Measurements from ENCODE around the gene CORO6. TPM values are rescaled to one million over a fixed set of nuclear protein-coding genes. Genes with fewer than 3 reads are reported as not detected.
A peak's percentile ranks its signal among the peaks of the same experiment; 100 is the strongest.

CORO6 gene
- total and polyA plus RNA-seq, 8 donors: 1.1 to 53.1 (median 14.2) TPM

DNA sequence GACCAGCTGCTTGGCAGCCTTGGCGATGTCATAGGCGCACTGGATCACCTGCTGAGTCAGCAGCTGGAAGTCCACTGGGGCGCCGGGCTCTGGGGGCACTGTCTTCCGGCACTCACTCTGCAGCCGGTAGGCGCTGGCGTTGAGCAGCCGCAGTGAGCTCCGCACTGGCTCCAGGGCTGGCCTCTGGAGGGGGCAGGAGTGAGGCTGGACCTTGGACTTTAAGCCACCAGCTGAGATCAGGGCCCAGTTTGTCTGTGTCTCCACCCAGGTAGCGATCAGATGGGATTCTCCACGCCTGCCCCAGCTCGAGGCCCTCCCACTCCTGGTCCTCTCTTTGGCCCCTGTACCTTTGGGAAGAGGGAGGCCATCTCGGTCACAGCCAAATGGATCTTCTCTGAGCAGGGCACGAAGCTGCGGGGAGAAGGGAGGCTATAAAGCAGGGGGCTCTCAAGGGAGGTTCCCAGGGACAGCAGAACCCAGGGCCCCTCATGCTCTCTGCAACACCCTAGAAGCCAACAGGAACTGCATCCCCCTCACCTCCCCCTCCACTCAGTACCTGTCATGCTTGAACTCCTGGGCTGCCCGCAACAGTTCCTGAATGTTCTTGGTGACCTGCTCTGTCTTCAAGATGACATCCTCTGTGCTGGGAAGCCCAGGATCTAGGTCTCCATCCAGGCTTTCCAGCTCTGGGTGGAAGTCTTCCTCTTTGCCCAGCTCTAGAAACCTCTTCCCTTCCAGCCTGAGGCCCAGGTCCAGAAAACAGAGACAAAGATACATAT lies 47.8 kb downstream of the CORO6 start:
- no peaks in the 10 kb centered on the region for H3K27me3 ChIP-seq
- H3K4me1 ChIP-seq: peaks cover 17 to 59% (median 56%) of the 10 kb centered on the region in 4 donors
- WGBS, 5 donors: 34 to 69% (median 53%) methylated on average over 9 to 17 of the region's 17 CpGs
- H3K9me3 ChIP-seq: no peaks in the 10 kb centered on the region
- peak overlapping the region in 4 of 5 donors; percentile 6 to 38 (median 23) for H3K27ac ChIP-seq
- intact Hi-C loops (cut with DNase I; ENCODE audit: low total_unique reads): no loop called here
- DNase-seq: peak; percentile 69 to 92
- H3K36me3 ChIP-seq: peaks cover 36 to 75% (median 67%) of the 10 kb centered on the region in 4 donors
- no peak overlapping the region for H3K4me3 ChIP-seq
- TF ChIP-seq POLR2AphosphoS5 (IDR thresholded peaks at IDR 0.05): peak in 1 of 3 donors; percentile 23
- no peak for TF ChIP-seq POLR2A (IDR thresholded peaks at IDR 0.05)
- TF ChIP-seq EP300 (IDR thresholded peaks at IDR 0.05): no peak
- TF ChIP-seq, protein P1, sequence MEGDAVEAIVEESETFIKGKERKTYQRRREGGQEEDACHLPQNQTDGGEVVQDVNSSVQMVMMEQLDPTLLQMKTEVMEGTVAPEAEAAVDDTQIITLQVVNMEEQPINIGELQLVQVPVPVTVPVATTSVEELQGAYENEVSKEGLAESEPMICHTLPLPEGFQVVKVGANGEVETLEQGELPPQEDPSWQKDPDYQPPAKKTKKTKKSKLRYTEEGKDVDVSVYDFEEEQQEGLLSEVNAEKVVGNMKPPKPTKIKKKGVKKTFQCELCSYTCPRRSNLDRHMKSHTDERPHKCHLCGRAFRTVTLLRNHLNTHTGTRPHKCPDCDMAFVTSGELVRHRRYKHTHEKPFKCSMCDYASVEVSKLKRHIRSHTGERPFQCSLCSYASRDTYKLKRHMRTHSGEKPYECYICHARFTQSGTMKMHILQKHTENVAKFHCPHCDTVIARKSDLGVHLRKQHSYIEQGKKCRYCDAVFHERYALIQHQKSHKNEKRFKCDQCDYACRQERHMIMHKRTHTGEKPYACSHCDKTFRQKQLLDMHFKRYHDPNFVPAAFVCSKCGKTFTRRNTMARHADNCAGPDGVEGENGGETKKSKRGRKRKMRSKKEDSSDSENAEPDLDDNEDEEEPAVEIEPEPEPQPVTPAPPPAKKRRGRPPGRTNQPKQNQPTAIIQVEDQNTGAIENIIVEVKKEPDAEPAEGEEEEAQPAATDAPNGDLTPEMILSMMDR (IDR thresholded peaks at IDR 0.05): no peak

DNA sequence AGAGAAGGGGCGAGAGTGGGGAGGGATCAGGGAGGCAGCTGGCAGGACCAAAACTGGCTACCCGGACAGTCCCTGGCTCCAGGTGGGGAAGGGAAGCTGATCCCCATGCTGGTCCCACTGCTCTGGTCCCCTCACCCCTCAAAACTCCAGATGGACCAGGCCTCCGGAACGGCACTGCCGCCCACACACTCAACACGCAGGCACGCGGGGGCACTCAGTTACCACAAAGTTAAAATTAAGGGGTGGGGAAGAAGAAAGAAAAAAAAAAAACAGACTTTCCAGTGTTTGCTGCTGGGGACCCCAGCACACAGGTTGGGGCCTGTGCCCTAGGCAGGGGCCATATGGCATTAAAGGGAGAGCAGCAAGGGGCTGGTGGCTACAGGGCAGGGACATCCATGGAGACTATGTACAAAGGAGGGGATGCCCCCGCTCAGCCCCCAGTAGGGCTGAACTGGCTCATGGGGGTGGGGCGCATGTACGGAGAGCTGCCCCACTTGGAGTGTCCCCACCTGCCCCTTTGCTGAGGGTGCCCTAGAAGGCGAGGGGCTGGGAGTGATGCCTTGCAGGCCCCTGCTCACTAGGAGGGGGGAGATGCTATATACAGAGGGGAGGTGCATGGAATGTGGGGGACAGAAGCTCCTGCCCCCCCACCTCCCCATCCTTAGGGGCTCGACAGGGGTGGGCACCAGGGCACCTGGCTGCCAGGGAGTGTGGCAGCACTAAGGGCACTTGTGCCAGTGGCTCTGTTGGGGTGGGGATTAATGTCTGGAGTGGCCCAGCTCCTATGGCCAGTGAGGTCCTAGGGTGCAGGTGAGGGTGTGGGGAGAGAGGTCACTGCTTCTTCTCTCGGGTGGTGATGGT lies 48.6 kb downstream of the CORO6 start:
- Histone ChIP-seq H3K9me3 (no peaks in the 10 kb centered on the region), H3K27ac (peak overlapping the region in 4 of 5 donors; percentile 6 to 38 (median 27)), H3K36me3 (peaks cover 36 to 68% (median 61%) of the 10 kb centered on the region in 4 donors), H3K4me3 (no peak overlapping the region), H3K4me1 (peaks cover 24 to 67% (median 63%) of the 10 kb centered on the region in 4 donors), H3K27me3 (no peaks in the 10 kb centered on the region)
- TF ChIP-seq POLR2A (IDR thresholded peaks at IDR 0.05) (no peak), EP300 (IDR thresholded peaks at IDR 0.05) (no peak), POLR2AphosphoS5 (IDR thresholded peaks at IDR 0.05) (no peak)
- TF ChIP-seq, protein P1 (IDR thresholded peaks at IDR 0.05): no peak
- no peak for DNase-seq
- intact Hi-C loops (cut with DNase I; ENCODE audit: low total_unique reads): no loop called here
- WGBS, 5 donors: 84 to 89% (median 88%) methylated on average over 13 to 14 of the region's 14 CpGs

DNA sequence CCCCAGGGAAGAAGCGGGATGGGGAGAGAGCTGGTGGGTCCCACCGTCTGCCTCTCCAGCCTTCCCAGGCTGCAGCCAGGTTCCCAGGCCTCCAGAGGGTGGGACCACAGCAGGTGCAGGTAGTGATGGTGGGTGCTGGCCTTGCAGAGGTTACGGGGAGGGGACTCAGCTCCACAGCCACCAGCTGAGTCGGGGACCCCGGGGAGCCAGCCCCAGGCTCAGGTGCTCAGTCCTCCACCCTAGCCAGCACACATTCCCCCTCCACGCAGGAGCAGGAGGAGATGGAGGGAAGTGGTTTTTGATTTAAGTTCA lies 49.2 kb downstream of the CORO6 start:
- Histone ChIP-seq H3K27ac (peak overlapping the region in 1 of 5 donors; percentile 18), H3K4me3 (no peak overlapping the region), H3K4me1 (peaks cover 26 to 72% (median 67%) of the 10 kb centered on the region in 4 donors), H3K27me3 (no peaks in the 10 kb centered on the region), H3K36me3 (peaks cover 36 to 62% (median 55%) of the 10 kb centered on the region in 4 donors), H3K9me3 (no peaks in the 10 kb centered on the region)
- TF ChIP-seq, protein P1 (IDR thresholded peaks at IDR 0.05): no peak
- TF ChIP-seq POLR2A (IDR thresholded peaks at IDR 0.05) (no peak), EP300 (IDR thresholded peaks at IDR 0.05) (no peak), POLR2AphosphoS5 (IDR thresholded peaks at IDR 0.05) (no peak)
- intact Hi-C loops (cut with DNase I; ENCODE audit: low total_unique reads): no loop called here
- 76 to 86% (median 83%) methylated on average over 5 to 6 of the region's 6 CpGs for WGBS, 5 donors
- no peak for DNase-seq
